B cell (primary cell): ENCODE results near the gene SOCS4. TPM values are rescaled to one million over a fixed set of nuclear protein-coding genes. Genes with fewer than 3 reads are reported as not detected.

Source experiments
- ATAC-seq: fragments of 200-7000 bp; cut with Tn5 transposase; one replicate; pipeline ENCODE4 v1.10.0; 2021; ENCODE audit warnings: low read depth, mild to moderate bottlenecking, moderate number of reproducible peaks, moderate library complexity
- CTCF ChIA-PET: fragments of 350-600 bp; sonication (Branson Sonifier 250); formaldehyde crosslinking; loops from one replicate; lab custom pipeline; 2021; ENCODE audit warnings: antibody characterized with exemption, inconsistent platforms; lab: Charles Lee
- POLR2A ChIA-PET: fragments of 350-600 bp; sonication (Branson Sonifier 250); formaldehyde crosslinking; loops from one replicate; lab custom pipeline; 2021; ENCODE audit warnings: antibody characterized with exemption; lab: Charles Lee
- DNase-seq: peaks from one replicate; pipeline ENCODE4 v3.0.0; 2013
- H2AFZ ChIP-seq: 2 replicates; pipeline ENCODE4 v1.6.1; 2012; ENCODE audit warnings: mild to moderate bottlenecking, low read depth, low read length; ENCODE audit not compliant: insufficient read depth, poor library complexity, severe bottlenecking
- H3K27ac ChIP-seq, 2 donors: 1 replicate in 1 of 2; 2 replicates in 1 of 2; pipeline ENCODE4 v1.5.1; 2012 to 2013; ENCODE audit warnings: low read length in 2 of 2, mild to moderate bottlenecking in 2 of 2, moderate library complexity in 1 of 2
- H3K27me3 ChIP-seq, 4 experiments: fragments of 200-600 bp in 1 of 4; sonication (generic) in 1 of 4; replicated peaks in 1 of 4; 1 replicate in 2 of 4; 2 replicates in 2 of 4; pipeline versions ENCODE4 v1.6.1 to v1.7.0; 2013 to 2016; ENCODE audit warnings: low read length in 3 of 4, mild to moderate bottlenecking in 2 of 4, mixed read lengths in 1 of 4, moderate library complexity in 1 of 4; ENCODE audit not compliant: insufficient read depth in 4 of 4, control insufficient read depth in 3 of 4; ENCODE audit errors: control extremely low read depth in 1 of 4
- H3K36me3 ChIP-seq, 2 experiments: replicated peaks in 1 of 2; 1 replicate in 1 of 2; 2 replicates in 1 of 2; pipeline versions ENCODE4 v1.6.1 to v1.7.1; 2013; ENCODE audit warnings: low read length in 1 of 2; ENCODE audit not compliant: insufficient read depth in 2 of 2, control insufficient read depth in 1 of 2; ENCODE audit errors: control extremely low read depth in 1 of 2, extremely low read depth in 1 of 2
- H3K4me1 ChIP-seq, 2 donors: fragments of 200-600 bp in 1 of 2; sonication (generic) in 1 of 2; 1 replicate in 1 of 2; 2 replicates in 1 of 2; pipeline versions ENCODE4 v1.5.1 to v1.6.1; 2013 to 2017; ENCODE audit warnings: low read length in 2 of 2; ENCODE audit not compliant: control insufficient read depth in 2 of 2, insufficient read depth in 2 of 2
- H3K4me2 ChIP-seq: replicated peaks from 2 replicates; pipeline ENCODE3; 2012; ENCODE audit warnings: mild to moderate bottlenecking, low read depth, low read length; ENCODE audit not compliant: poor library complexity, severe bottlenecking
- H3K4me3 ChIP-seq, 5 experiments: fragments of 200-600 bp in 1 of 5; sonication (generic) in 1 of 5; 1 replicate in 3 of 5; 2 replicates in 2 of 5; pipeline versions ENCODE4 v1.5.1 to v1.7.0; 2011 to 2016; ENCODE audit warnings: low read length in 4 of 5, mild to moderate bottlenecking in 4 of 5, low read depth in 2 of 5, control low read depth in 1 of 5, moderate library complexity in 1 of 5; ENCODE audit not compliant: insufficient read depth in 1 of 5; ENCODE audit errors: control extremely low read depth in 1 of 5, extremely low read depth in 1 of 5
- H3K79me2 ChIP-seq: fragments of 200-600 bp; sonication (generic); one replicate; pipeline ENCODE4 v1.6.0; 2016; ENCODE audit warnings: low read length; ENCODE audit not compliant: control insufficient read depth, insufficient read depth
- H3K9ac ChIP-seq: fragments of 200-600 bp; sonication (generic); 2 replicates; pipeline ENCODE4 v1.6.1; 2017; ENCODE audit warnings: mild to moderate bottlenecking, low read length, moderate library complexity
- H3K9me3 ChIP-seq, 3 donors: one replicate each; pipeline versions ENCODE4 v1.6.1 to v1.7.1; 2013; ENCODE audit warnings: low read length in 2 of 3; ENCODE audit not compliant: control insufficient read depth in 2 of 3, insufficient read depth in 1 of 3; ENCODE audit errors: control extremely low read depth in 1 of 3
- H4K20me1 ChIP-seq: 2 replicates; pipeline ENCODE4 v1.6.0; 2012; ENCODE audit warnings: mild to moderate bottlenecking, low read length; ENCODE audit not compliant: insufficient read depth, control insufficient read depth, poor library complexity, severe bottlenecking
- H3K27ac Mint-ChIP-seq: one replicate; pipeline ENCODE4 v1.8.0; 2021; ENCODE audit warnings: mixed read lengths
- H3K27me3 Mint-ChIP-seq: one replicate; pipeline ENCODE4 v1.8.0; 2021; ENCODE audit warnings: mixed read lengths
- H3K4me1 Mint-ChIP-seq: one replicate; pipeline ENCODE4 v1.8.0; 2021; ENCODE audit warnings: mixed read lengths
- H3K4me3 Mint-ChIP-seq: one replicate; pipeline ENCODE4 v1.8.0; 2021; ENCODE audit warnings: mixed read lengths
- H3K9me3 Mint-ChIP-seq: one replicate; pipeline ENCODE4 v1.8.0; 2022; ENCODE audit warnings: mixed read lengths; ENCODE audit not compliant: insufficient read depth
- CTCF ChIP-seq: fragments of 200-600 bp; IDR thresholded peaks from one replicate; pipeline ENCODE4 v1.8.0; 2022; ENCODE audit warnings: antibody characterized with exemption, mild to moderate bottlenecking
- EZH2 ChIP-seq: IDR thresholded peaks from 2 replicates; pipeline ENCODE4 v1.6.1; 2012; ENCODE audit warnings: borderline replicate concordance, low read depth, mild to moderate bottlenecking, moderate library complexity, low read length; ENCODE audit not compliant: insufficient read depth, poor library complexity, severe bottlenecking
- WGBS: methylation state at CpG from one replicate; pipeline ENCODE4 v1.1.5; 2013; ENCODE audit warnings: missing lambda C conversion rate; ENCODE audit not compliant: insufficient coverage; 5-methylcytosine and 5-hydroxymethylcytosine counted together
- intact Hi-C: fragments of 100-400 bp; cut with micrococcal nuclease; formaldehyde crosslinking; loops from one replicate; pipeline ENCODE4 v1.10.0; 2022
- polyA plus RNA-seq: library from polyadenylated mRNA; depleted of rRNA; stranded (reverse); fragments of >200 nt; gene quantifications from 2 replicates; pipeline ENCODE4 v1.2.3, GENCODE V29; 2012
- total RNA-seq, 2 donors: library from RNA; stranded (reverse); fragments of 120-200 nt in 1 of 2; gene quantifications; 1 replicate in 1 of 2; 2 replicates in 1 of 2; pipeline versions ENCODE4 v1.2.3 to v1.2.4, GENCODE V29; 2013 to 2022

The SOCS4 gene
- total and polyA plus RNA-seq, 2 donors (not counting 1 experiment from before 2014, with no cell fraction given) = 4.7 to 26.3 TPM

DNA sequence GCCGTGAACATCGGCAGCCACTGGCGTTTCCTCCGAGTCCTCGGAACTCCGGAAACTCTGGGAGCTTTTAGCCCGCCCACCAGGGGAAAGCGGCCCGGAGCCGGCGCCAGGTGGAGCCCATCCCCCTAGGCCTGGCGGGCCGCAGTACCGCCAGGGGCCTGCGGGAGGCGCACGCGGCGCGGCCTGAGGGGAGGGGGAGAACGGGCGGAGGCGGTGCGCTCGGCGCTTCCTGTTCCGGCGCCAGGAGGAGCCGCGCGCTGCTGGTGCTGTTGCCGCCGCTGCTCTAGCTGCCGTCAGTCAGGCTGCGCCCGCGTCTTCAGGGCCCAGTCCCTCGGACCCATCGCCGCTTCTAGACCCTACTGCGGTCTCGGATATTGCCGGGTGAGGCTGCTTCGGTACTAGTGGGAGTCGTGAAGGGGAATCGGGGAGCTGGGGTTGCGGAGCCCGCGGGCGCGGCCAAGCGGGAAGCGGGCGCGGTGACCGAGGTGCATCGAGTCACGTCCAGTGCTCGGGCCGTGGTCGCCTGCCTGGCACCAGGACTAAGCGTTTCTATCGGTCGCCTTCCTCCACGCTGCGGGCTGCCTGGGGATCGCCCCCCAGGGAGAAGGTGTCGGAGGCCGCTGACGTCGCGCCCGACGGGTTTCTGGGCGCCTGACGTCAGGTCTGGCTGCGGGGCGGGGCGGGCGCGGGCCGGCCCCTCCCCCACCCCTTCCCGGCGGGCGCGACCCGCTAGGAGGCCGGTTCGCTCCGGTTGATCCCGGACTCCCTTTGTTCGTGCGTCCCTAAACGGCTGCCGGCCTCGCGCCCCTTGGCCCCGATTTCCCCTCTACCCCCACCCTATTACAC is 24.6 kb downstream of the SOCS4 start, which contains the start of gene MAPK1IP1L:
Gene MAPK1IP1L, plus strand, starts transcription at position 225 of the 846 bp plus-strand sequence. CDS start 10,037 bp downstream, outside the sequence.
- Histone ChIP-seq H3K9ac (peak within 1 kb of the TSS; percentile 100), H3K27me3 (no peaks in the 10 kb centered on the region), H3K79me2 (peaks cover 52% of the 10 kb centered on the region), H3K4me2 (peak within 1 kb of the TSS; percentile 92), H3K36me3 (peaks cover 0 to 13% of the 10 kb centered on the region in 2 experiments), H3K4me1 (peaks cover 18 to 25% of the 10 kb centered on the region in 2 donors), H3K4me3 (peak within 1 kb of the TSS; percentile 69 to 99 (median 97)), H3K27ac (peak within 1 kb of the TSS; percentile 100), H2AFZ (peak within 1 kb of the TSS; percentile 81), H3K9me3 (no peaks in the 10 kb centered on the region), H4K20me1 (peaks cover 22% of the 10 kb centered on the region)
- ChIA-PET POLR2A (interaction anchor here (1.1 to 2.7 kb wide), 5 partner anchors 14 to 109 kb away, joined by 3 to 23 read pairs (median 5); partner anchors contain the start of genes SOCS4 and WDHD1), CTCF (interaction anchor here (0.6 to 5.4 kb wide), 33 partner anchors 13 to 359 kb away, joined by 3 to 60 read pairs (median 4); partner anchors contain the start of genes ATG14, FBXO34, GCH1 and SOCS4)
- no peaks in the 10 kb centered on the region for H3K9me3 Mint-ChIP-seq
- under 1% methylated on average over 85 of the region's 98 CpGs for WGBS
- peak; percentile 99 for TF ChIP-seq CTCF
- TF ChIP-seq EZH2 = no peak
- peak within 1 kb of the TSS; percentile 93 for H3K4me3 Mint-ChIP-seq
- H3K27ac Mint-ChIP-seq = peak within 1 kb of the TSS; percentile 95
- ATAC-seq = peak; percentile 93
- peak; percentile 95 for DNase-seq
- H3K27me3 Mint-ChIP-seq = no peaks in the 10 kb centered on the region
- H3K4me1 Mint-ChIP-seq = peaks cover 39% of the 10 kb centered on the region
- intact Hi-C loops = loop anchor here (1.0 to 5.0 kb wide), 10 partner anchors 21 to 655 kb away; partner anchors contain the start of genes CDKN3, CNIH1, DLGAP5 and FBXO34
